ENCODE results near the gene OR51B4. TPM values are rescaled to one million over a fixed set of nuclear protein-coding genes. Genes with fewer than 3 reads are reported as not detected.

The OR51B4 gene
- total RNA-seq, 4 donors from 2014 or later, result not detected

DNA sequence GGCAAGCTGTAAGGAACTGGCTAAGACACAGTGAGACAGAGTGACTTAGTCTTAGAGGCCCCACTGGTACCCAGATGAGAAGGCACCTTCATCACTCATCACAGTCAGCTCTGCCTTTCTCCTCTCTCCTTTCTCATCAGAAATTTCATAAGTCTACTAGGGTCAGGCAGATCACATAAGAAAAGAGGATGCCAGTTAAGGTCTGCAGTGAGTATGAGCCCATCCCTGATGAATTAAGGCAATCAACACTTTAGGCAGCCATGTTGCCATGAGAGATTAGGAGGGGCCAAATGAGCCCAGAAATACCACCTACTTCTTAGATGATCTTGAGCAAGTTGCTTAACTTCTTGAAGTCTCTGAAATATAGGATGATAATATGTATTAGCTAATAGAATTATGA is 20.1 kb downstream of the OR51B4 start:
- TF ChIP-seq, protein P1, sequence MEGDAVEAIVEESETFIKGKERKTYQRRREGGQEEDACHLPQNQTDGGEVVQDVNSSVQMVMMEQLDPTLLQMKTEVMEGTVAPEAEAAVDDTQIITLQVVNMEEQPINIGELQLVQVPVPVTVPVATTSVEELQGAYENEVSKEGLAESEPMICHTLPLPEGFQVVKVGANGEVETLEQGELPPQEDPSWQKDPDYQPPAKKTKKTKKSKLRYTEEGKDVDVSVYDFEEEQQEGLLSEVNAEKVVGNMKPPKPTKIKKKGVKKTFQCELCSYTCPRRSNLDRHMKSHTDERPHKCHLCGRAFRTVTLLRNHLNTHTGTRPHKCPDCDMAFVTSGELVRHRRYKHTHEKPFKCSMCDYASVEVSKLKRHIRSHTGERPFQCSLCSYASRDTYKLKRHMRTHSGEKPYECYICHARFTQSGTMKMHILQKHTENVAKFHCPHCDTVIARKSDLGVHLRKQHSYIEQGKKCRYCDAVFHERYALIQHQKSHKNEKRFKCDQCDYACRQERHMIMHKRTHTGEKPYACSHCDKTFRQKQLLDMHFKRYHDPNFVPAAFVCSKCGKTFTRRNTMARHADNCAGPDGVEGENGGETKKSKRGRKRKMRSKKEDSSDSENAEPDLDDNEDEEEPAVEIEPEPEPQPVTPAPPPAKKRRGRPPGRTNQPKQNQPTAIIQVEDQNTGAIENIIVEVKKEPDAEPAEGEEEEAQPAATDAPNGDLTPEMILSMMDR (IDR thresholded peaks at IDR 0.05), result no peak
- no peak for DNase-seq (ENCODE audit: low spot score in 2 of 2)
- H3K4me3 ChIP-seq (ENCODE audit: low read depth, poor library complexity, severe bottlenecking), result no peak overlapping the region
- intact Hi-C loops (cut with DNase I; ENCODE audit: low total_unique reads), result no loop called here

DNA sequence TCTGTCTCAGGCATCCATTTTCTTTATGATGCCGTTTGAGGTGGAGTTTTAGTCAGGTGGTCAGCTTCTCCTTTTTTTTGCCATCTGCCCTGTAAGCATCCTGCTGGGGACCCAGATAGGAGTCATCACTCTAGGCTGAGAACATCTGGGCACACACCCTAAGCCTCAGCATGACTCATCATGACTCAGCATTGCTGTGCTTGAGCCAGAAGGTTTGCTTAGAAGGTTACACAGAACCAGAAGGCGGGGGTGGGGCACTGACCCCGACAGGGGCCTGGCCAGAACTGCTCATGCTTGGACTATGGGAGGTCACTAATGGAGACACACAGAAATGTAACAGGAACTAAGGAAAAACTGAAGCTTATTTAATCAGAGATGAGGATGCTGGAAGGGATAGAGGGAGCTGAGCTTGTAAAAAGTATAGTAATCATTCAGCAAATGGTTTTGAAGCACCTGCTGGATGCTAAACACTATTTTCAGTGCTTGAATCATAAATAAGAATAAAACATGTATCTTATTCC is 21.1 kb downstream of the OR51B4 start:
- DNase-seq (ENCODE audit: low spot score in 2 of 2), result peak in 1 of 2 donors; percentile 51
- TF ChIP-seq POLR2A (IDR thresholded peaks at IDR 0.05), result no peak
- TF ChIP-seq, protein P1 (IDR thresholded peaks at IDR 0.05), result no peak
- WGBS, 2 donors, result 44 to 49% methylated on average over 3 of the region's 3 CpGs
- H3K4me3 ChIP-seq (ENCODE audit: low read depth, poor library complexity, severe bottlenecking), result no peak overlapping the region
- intact Hi-C loops (cut with DNase I; ENCODE audit: low total_unique reads), result no loop called here

DNA sequence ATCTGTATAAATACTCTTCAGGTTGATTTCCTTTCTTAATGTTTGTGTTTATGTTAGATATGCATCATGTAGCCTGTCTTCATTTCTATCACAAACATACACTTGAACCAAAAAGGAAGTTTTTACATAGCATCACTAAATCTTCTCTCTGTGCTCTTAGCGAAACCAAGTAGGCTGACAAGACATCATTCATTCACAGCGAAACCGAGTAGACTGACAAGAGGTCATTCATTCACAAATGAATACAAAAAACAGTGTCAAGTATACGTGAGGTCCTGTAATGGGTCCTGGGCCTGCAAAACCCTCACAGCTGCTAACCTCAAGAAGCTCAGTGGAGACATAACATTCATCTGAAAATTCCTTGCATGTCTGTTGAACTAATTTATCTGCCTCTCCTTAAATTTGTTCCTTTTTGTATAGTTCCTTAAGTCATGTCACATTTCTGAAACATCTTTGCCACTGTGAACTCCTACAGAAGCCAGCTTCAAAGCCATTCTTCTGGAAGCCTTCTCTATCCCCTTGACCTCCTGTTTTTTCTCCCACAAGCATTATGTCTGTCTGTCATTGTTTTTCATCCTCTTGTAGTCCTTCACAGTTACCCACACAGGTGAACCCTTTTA is 22.2 kb downstream of the OR51B4 start:
- H3K4me3 ChIP-seq (ENCODE audit: low read depth, poor library complexity, severe bottlenecking), result no peak overlapping the region
- intact Hi-C loops (cut with DNase I; ENCODE audit: low total_unique reads), result no loop called here
- TF ChIP-seq, protein P1 (IDR thresholded peaks at IDR 0.05), result no peak
- no peak for TF ChIP-seq POLR2A (IDR thresholded peaks at IDR 0.05)
- 87% methylated on average over 4 of the region's 4 CpGs for WGBS, 2 donors
- no peak for DNase-seq (ENCODE audit: low spot score in 2 of 2)

DNA sequence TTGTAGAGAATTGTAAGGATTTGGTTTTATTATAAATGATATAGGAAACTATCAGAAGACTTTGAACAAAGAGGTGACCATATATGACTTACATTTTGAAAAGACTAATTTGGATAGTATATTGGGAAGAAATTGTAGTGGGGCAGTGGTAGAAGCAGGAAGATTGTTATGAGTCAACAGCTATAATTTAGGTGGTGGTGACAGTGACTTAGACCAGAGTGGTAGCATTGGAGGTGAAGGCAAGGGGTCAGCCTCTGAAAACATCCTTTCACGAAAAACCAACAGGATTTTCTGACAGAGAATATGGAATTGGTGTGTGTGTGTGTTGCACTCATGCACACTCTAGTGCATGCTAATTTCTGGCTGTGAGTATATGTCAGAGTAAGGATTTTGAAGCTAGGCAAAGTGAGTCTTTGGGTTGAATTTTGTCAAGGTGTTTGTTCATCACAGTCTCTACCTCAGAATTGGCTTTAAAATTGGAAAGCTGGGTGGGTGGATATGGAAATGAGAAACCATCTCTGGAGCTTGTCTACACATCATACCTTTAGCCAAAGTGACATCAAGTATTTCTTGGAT is 23.9 kb downstream of the OR51B4 start:
- H3K4me3 ChIP-seq (ENCODE audit: low read depth, poor library complexity, severe bottlenecking), result no peak overlapping the region
- no peak for DNase-seq (ENCODE audit: low spot score in 2 of 2)
- intact Hi-C loops (cut with DNase I; ENCODE audit: low total_unique reads), result no loop called here
- TF ChIP-seq, protein P1 (IDR thresholded peaks at IDR 0.05), result no peak
- TF ChIP-seq POLR2A (IDR thresholded peaks at IDR 0.05), result no peak
- 64 to 83% methylated on average over 1 of the region's 1 CpG for WGBS, 2 donors

DNA sequence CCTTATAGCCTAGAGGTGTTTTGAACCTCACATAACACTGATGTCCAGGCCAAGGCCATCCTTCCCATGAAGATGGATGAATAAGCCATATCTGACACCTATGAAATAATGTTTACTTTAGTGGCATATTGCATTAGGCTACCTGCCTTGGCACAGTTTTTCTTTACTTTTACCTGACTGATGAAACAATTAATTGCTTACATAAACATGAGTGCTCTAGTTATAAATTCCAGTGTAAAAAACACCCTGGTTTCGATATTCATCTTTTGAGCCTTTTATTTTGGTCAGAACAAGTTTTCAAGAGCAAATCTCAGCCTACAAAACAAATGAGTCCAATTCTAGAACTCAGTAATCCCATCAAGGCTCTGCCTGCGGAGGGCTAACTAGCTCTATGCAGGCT is 25.0 kb downstream of the OR51B4 start:
- no peak for DNase-seq (ENCODE audit: low spot score in 2 of 2)
- 78 to 84% methylated on average over 2 of the region's 2 CpGs for WGBS, 2 donors
- TF ChIP-seq, protein P1 (IDR thresholded peaks at IDR 0.05), result no peak
- TF ChIP-seq POLR2A (IDR thresholded peaks at IDR 0.05), result no peak
- intact Hi-C loops (cut with DNase I; ENCODE audit: low total_unique reads), result no loop called here
- H3K4me3 ChIP-seq (ENCODE audit: low read depth, poor library complexity, severe bottlenecking), result no peak overlapping the region
